Measurements from ENCODE around the gene PSAT1.
A peak's percentile ranks its signal among the peaks of the same experiment; 100 is the strongest.

DNA sequence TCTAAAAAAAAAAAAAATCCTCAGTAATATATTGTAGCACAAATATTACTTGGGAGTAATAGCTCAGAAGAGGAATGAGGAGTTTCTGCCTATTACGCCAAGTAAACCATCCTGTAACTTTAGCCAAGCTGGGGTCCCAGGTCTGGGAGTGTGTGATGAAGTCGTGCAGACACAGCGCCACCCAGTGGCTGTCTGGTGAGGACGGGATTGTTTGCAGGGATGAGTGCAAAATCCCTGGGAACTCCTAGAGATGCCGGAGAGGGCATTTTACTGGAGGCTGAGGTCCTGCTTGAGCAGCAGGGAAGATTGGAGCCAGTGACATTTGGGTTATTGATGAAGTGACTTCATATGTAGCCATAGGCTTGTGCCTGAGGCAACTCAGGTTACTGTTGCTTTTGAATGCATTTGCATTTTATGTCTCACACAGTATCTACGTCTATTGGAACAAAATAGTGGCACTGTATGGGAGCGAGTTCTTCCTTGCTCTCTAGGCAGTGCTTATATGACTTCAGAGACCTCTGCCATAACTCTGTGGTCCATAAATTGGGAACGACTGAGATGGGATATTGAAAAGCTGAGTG, 72.8 kb downstream of the PSAT1 start:
- TF ChIP-seq CTCF (IDR thresholded peaks at IDR 0.05) (peak; percentile 42 to 73 (median 55)), POLR2A (IDR thresholded peaks at IDR 0.05) (no peak)

Measured in thyroid gland (tissue), 4 donors.